GM13976 (cell line): Measurements from ENCODE around the gene ACBD3.

ENCODE experiments used
- DNase-seq: peaks from one replicate; pipeline ENCODE4 v3.0.0; 2012; ENCODE audit warnings: low spot score
- CTCF ChIP-seq: IDR thresholded peaks from 2 replicates; pipeline ENCODE4 v1.5.1; 2012; ENCODE audit warnings: borderline replicate concordance, mild to moderate bottlenecking; ENCODE audit not compliant: insufficient read depth; ENCODE audit errors: extremely low read depth, missing control alignments, control extremely low read depth
- in situ Hi-C: fragments of 300-500 bp; cut with MboI; formaldehyde crosslinking; loops from one replicate; pipeline ENCODE4 v1.12.0; 2022; ENCODE audit warnings: low sequenced_read_pairs, mixed read lengths, inconsistent platforms; ENCODE audit not compliant: unreplicated experiment

ACBD3 gene

DNA sequence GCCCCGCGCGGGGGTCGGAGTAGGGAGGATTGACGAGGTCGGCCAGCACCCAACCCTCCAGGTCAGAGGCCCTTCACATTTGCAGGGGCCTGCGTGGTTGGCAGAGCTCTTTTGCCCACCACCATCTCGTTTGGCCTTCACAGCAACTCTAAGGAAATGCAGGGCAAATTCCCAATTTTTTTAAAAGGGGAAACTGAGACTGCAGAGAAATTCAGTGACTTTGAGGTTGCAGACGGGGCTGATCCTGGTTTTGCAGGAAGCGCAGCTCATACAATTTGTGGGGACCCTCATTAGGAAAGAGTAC, 430 bp upstream of the ACBD3 start:
- in situ Hi-C loops: no loop called here
- DNase-seq: no peak
- no peak for TF ChIP-seq CTCF

GRCh38 chr1:226185141-226186036, 1.2 kb downstream of the ACBD3 start:
- TF ChIP-seq CTCF: no peak
- no peak for DNase-seq
- in situ Hi-C loops: no loop called here

- peak; percentile 43 for DNase-seq
- no peak for TF ChIP-seq CTCF
- in situ Hi-C loops: no loop called here
Observed at GRCh38 chr1:226181996-226182714, 4.4 kb downstream of the ACBD3 start.

DNA sequence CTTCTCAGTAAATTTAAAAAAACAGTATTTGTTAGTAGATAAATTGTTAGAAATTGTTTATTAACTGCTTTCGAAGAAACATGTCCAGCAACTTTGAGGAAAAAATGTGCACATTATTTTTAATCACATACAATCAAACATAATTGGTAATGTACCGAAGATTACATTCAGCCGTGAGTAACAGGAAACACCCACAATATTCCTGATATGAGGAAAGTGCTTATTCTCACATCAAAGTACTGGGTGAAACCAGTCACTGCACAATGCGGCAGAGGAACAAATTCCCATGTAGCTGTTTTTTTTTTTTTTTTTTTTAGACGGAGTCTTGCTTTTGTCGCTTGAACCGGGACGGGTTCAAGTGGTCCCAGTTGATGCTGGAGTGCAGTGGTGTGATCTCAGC, 9.7 kb downstream of the ACBD3 start:
- in situ Hi-C loops: no loop called here
- no peak for DNase-seq
- no peak for TF ChIP-seq CTCF

DNA sequence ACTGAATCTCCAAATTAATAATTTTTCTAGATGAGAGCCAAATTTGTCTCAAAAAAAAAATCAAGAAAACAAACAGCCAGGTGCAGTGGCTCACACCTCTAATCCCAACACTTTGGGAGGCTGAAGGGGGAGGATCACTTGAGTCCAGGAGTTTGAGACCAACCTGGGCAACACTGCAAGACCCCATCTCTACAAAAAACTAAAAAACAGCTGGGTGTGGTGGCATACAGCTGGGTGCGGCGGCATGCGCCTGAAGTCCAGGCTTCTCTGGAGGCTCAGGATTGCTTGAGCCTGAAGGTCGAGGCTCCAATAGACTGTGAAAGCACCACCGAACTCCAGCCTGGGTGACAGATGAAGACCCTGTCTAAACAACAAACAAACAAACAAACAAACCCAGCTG, 14.0 kb downstream of the ACBD3 start:
- no peak for TF ChIP-seq CTCF
- in situ Hi-C loops: no loop called here
- DNase-seq: no peak

GRCh38 chr1:226166341-226166740, 20.2 kb downstream of the ACBD3 start:
- DNase-seq: no peak
- in situ Hi-C loops: no loop called here
- TF ChIP-seq CTCF: no peak
